ENCODE data around the gene ZAP70. TPM values are rescaled to one million over a fixed set of nuclear protein-coding genes. Genes with fewer than 3 reads are reported as not detected.

ZAP70 gene
- total RNA-seq, 1 donor from 2014 or later, result 1.3 TPM

GRCh38 chr2:97715951-97716694, 2.7 kb downstream of the ZAP70 start:
- DNase-seq (ENCODE audit: low spot score), result peak; percentile 51

GRCh38 chr2:97716695-97717612, 3.6 kb downstream of the ZAP70 start:
- DNase-seq (ENCODE audit: low spot score), result peak; percentile 87

GRCh38 chr2:97717613-97717995, 4.2 kb downstream of the ZAP70 start:
- DNase-seq (ENCODE audit: low spot score), result no peak

GRCh38 chr2:97718051-97718882, 4.9 kb downstream of the ZAP70 start:
- no peak for DNase-seq (ENCODE audit: low spot score)

- no peak for DNase-seq (ENCODE audit: low spot score)
Observed at GRCh38 chr2:97718942-97719341, 5.6 kb downstream of the ZAP70 start.

GRCh38 chr2:97719362-97720155, 6.2 kb downstream of the ZAP70 start:
- no peak for DNase-seq (ENCODE audit: low spot score)

GRCh38 chr2:97720746-97721145, 7.4 kb downstream of the ZAP70 start:
- no peak for DNase-seq (ENCODE audit: low spot score)

GRCh38 chr2:97722227-97722626, 8.9 kb downstream of the ZAP70 start:
- no peak for DNase-seq (ENCODE audit: low spot score)

GRCh38 chr2:97723156-97724072, 10.0 kb downstream of the ZAP70 start:
- DNase-seq (ENCODE audit: low spot score), result no peak

- no peak for DNase-seq (ENCODE audit: low spot score)
Observed at GRCh38 chr2:97724073-97724410, 10.7 kb downstream of the ZAP70 start.

GRCh38 chr2:97724501-97724900, 11.1 kb downstream of the ZAP70 start:
- DNase-seq (ENCODE audit: low spot score), result no peak

GRCh38 chr2:97724946-97725688, 11.7 kb downstream of the ZAP70 start:
- no peak for DNase-seq (ENCODE audit: low spot score)

- DNase-seq (ENCODE audit: low spot score), result no peak
Observed at GRCh38 chr2:97726261-97727064, 13.1 kb downstream of the ZAP70 start.

- DNase-seq (ENCODE audit: low spot score), result no peak
Observed at GRCh38 chr2:97727296-97727695, 13.9 kb downstream of the ZAP70 start.

GRCh38 chr2:97728091-97728731, 14.8 kb downstream of the ZAP70 start:
- DNase-seq (ENCODE audit: low spot score), result no peak

GRCh38 chr2:97730245-97730644, 16.9 kb downstream of the ZAP70 start:
- peak; percentile 53 for DNase-seq (ENCODE audit: low spot score)

- DNase-seq (ENCODE audit: low spot score), result peak; percentile 45
Observed at GRCh38 chr2:97731274-97732020, 18.1 kb downstream of the ZAP70 start.
